GM23338 (cell line): Measurements from ENCODE around the gene CASS4. TPM values are rescaled to one million over a fixed set of nuclear protein-coding genes. Genes with fewer than 3 reads are reported as not detected.

ENCODE experiments used
- ATAC-seq: fragments of 200-7000 bp; cut with Tn5 transposase; 3 replicates; pipeline ENCODE4 v1.9.1; 2020
- DNase-seq: peaks from one replicate; pipeline ENCODE4 v3.0.0-alpha.2; 2015; ENCODE audit warnings: low spot score
- H2AFZ ChIP-seq: fragments of 200-600 bp; sonication (generic); 2 replicates; pipeline ENCODE4 v1.8.0; 2016; ENCODE audit warnings: antibody characterized with exemption, mild to moderate bottlenecking, moderate library complexity
- H3F3A ChIP-seq: fragments of 200-600 bp; sonication (generic); replicated peaks from 2 replicates; pipeline ENCODE4 v1.8.0; 2017; ENCODE audit warnings: antibody characterized with exemption, mixed run types, low read depth
- H3K27ac ChIP-seq: fragments of 200-600 bp; sonication (generic); 2 replicates; pipeline ENCODE4 v1.6.1; 2016; ENCODE audit warnings: low read depth
- H3K27me3 ChIP-seq: fragments of 200-600 bp; sonication (generic); 2 replicates; pipeline ENCODE4 v1.8.0; 2016; ENCODE audit warnings: mild to moderate bottlenecking, mixed run types, moderate library complexity; ENCODE audit not compliant: insufficient read depth
- H3K36me3 ChIP-seq: fragments of 200-600 bp; sonication (generic); 2 replicates; pipeline ENCODE4 v1.8.0; 2016; ENCODE audit warnings: mild to moderate bottlenecking; ENCODE audit not compliant: insufficient read depth
- H3K4me1 ChIP-seq: fragments of 200-600 bp; sonication (generic); 2 replicates; pipeline ENCODE4 v1.8.0; 2016; ENCODE audit warnings: mild to moderate bottlenecking, moderate library complexity; ENCODE audit not compliant: insufficient read depth
- H3K4me2 ChIP-seq: fragments of 200-600 bp; sonication (generic); 2 replicates; pipeline ENCODE4 v1.7.1; 2017; ENCODE audit warnings: mixed run types
- H3K4me3 ChIP-seq: fragments of 200-600 bp; sonication (generic); 2 replicates; pipeline ENCODE4 v1.6.1; 2016; ENCODE audit warnings: mixed run types
- H3K79me2 ChIP-seq: fragments of 200-600 bp; sonication (generic); replicated peaks from 2 replicates; pipeline ENCODE4 v1.8.0; 2017; ENCODE audit warnings: mild to moderate bottlenecking; ENCODE audit not compliant: insufficient read depth
- H3K9me2 ChIP-seq: fragments of 200-600 bp; sonication (generic); 2 replicates; pipeline ENCODE4 v1.8.0; 2017; ENCODE audit not compliant: insufficient read depth
- H4K20me1 ChIP-seq: fragments of 200-600 bp; sonication (generic); replicated peaks from 2 replicates; pipeline ENCODE4 v1.8.0; 2017; ENCODE audit warnings: mild to moderate bottlenecking; ENCODE audit not compliant: insufficient read depth
- H3K27ac Mint-ChIP-seq: 2 replicates; pipeline ENCODE4 v1.8.0; 2020; ENCODE audit warnings: inconsistent platforms, mild to moderate bottlenecking, moderate library complexity, mixed read lengths
- H3K27me3 Mint-ChIP-seq: 3 replicates; pipeline ENCODE4 v1.8.0; 2022; ENCODE audit warnings: low read depth, mild to moderate bottlenecking, moderate library complexity, mixed read lengths, inconsistent platforms; ENCODE audit not compliant: insufficient read depth, poor library complexity
- H3K36me3 Mint-ChIP-seq: 3 replicates; pipeline ENCODE4 v1.8.0; 2021; ENCODE audit warnings: low read depth, mild to moderate bottlenecking, inconsistent platforms, moderate library complexity, mixed read lengths
- H3K4me1 Mint-ChIP-seq: 3 replicates; pipeline ENCODE4 v1.8.0; 2020; ENCODE audit warnings: mild to moderate bottlenecking, inconsistent platforms, mixed read lengths
- H3K4me3 Mint-ChIP-seq: 3 replicates; pipeline ENCODE4 v1.8.0; 2021; ENCODE audit warnings: moderate library complexity, mild to moderate bottlenecking, inconsistent platforms, mixed read lengths
- H3K9me3 Mint-ChIP-seq: 3 replicates; pipeline ENCODE4 v1.8.0; 2020; ENCODE audit warnings: moderate library complexity, mild to moderate bottlenecking, inconsistent platforms, mixed read lengths
- EZH2phosphoT487 ChIP-seq: fragments of 200-600 bp; sonication (generic); IDR thresholded peaks from one replicate; pipeline ENCODE4 v1.8.1; 2018; ENCODE audit warnings: antibody characterized with exemption; ENCODE audit not compliant: unreplicated experiment
- NANOG ChIP-seq: IDR thresholded peaks from 2 replicates; pipeline ENCODE4 v1.6.1; 2016; ENCODE audit warnings: antibody characterized with exemption, borderline replicate concordance
- ZNF114 ChIP-seq: fragments of 250-450 bp; sonication (Bioruptor Pico); IDR thresholded peaks from 2 replicates; pipeline ENCODE4 v1.5.0; 2020; ENCODE audit warnings: mild to moderate bottlenecking, moderate library complexity
- ZNF331 ChIP-seq: fragments of 250-450 bp; sonication (Bioruptor Pico); IDR thresholded peaks from 2 replicates; pipeline ENCODE4 v1.5.0; 2020; ENCODE audit warnings: low read depth, mild to moderate bottlenecking, moderate library complexity
- polyA plus RNA-seq: library from polyadenylated mRNA; unstranded; fragments of >200 nt; fragmentation: Nextera tagmentation; extraction: Ambion mirVana; gene quantifications from 2 replicates; pipeline ENCODE4 v1.2.1, GENCODE V29; 2016
- total RNA-seq: library from RNA; depleted of rRNA; stranded (reverse); fragments of >200 nt; shearing (Covaris generic); gene quantifications from 2 replicates; pipeline ENCODE4 v1.2.3, GENCODE V29; 2014
- TF ChIP-seq, protein P1 (sequence below): IDR thresholded peaks from one replicate; pipeline ENCODE4 v1.6.1; 2018; ENCODE audit warnings: antibody characterized with exemption; ENCODE audit not compliant: unreplicated experiment
- TF ChIP-seq, protein P2 (sequence below): IDR thresholded peaks from 2 replicates; pipeline ENCODE4 v1.6.1; 2016; ENCODE audit warnings: antibody characterized with exemption
- TF ChIP-seq, protein P3 (sequence below): fragments of 250-450 bp; sonication (Bioruptor Pico); IDR thresholded peaks from 2 replicates; pipeline ENCODE4 v1.5.0; 2020; ENCODE audit warnings: mild to moderate bottlenecking, moderate library complexity
- TF ChIP-seq, protein P4 (sequence below), 2 experiments: fragments of 200-600 bp in 1 of 2; sonication (generic) in 1 of 2; conservative IDR thresholded peaks; 2 replicates each; pipeline versions ENCODE4 v1.5.1 to v1.6.1; 2016 to 2017; ENCODE audit warnings: antibody characterized with exemption in 2 of 2, low read depth in 2 of 2, mild to moderate bottlenecking in 2 of 2, moderate library complexity in 1 of 2

Gene CASS4
- total and polyA plus RNA-seq, 2 experiments from 2014 or later, result not detected

DNA sequence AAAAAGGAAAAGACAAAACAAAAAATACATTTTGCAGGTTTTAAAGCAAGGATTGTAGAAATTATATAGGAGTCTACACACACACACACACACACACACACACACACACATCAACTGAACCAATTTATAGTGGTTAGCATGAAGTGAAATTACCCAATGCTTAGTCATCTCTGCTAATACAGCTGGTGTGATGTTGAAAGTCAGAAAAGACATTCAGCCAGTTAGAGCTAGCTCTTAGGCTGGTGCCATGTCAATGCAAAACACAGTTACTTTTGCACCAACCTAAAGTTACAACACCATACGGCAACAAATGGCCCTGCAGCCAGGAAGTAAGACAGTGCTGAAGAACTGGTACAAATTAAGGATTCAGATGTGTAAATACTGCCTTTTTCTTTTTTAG, 38.1 kb upstream of the CASS4 start (continued):
- TF ChIP-seq, protein P1, sequence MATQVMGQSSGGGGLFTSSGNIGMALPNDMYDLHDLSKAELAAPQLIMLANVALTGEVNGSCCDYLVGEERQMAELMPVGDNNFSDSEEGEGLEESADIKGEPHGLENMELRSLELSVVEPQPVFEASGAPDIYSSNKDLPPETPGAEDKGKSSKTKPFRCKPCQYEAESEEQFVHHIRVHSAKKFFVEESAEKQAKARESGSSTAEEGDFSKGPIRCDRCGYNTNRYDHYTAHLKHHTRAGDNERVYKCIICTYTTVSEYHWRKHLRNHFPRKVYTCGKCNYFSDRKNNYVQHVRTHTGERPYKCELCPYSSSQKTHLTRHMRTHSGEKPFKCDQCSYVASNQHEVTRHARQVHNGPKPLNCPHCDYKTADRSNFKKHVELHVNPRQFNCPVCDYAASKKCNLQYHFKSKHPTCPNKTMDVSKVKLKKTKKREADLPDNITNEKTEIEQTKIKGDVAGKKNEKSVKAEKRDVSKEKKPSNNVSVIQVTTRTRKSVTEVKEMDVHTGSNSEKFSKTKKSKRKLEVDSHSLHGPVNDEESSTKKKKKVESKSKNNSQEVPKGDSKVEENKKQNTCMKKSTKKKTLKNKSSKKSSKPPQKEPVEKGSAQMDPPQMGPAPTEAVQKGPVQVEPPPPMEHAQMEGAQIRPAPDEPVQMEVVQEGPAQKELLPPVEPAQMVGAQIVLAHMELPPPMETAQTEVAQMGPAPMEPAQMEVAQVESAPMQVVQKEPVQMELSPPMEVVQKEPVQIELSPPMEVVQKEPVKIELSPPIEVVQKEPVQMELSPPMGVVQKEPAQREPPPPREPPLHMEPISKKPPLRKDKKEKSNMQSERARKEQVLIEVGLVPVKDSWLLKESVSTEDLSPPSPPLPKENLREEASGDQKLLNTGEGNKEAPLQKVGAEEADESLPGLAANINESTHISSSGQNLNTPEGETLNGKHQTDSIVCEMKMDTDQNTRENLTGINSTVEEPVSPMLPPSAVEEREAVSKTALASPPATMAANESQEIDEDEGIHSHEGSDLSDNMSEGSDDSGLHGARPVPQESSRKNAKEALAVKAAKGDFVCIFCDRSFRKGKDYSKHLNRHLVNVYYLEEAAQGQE, result no peak
- no peak for TF ChIP-seq ZNF114 (CRISPR knock-in tag)
- TF ChIP-seq NANOG, result no peak
- no peak for TF ChIP-seq ZNF331 (CRISPR knock-in tag)

DNA sequence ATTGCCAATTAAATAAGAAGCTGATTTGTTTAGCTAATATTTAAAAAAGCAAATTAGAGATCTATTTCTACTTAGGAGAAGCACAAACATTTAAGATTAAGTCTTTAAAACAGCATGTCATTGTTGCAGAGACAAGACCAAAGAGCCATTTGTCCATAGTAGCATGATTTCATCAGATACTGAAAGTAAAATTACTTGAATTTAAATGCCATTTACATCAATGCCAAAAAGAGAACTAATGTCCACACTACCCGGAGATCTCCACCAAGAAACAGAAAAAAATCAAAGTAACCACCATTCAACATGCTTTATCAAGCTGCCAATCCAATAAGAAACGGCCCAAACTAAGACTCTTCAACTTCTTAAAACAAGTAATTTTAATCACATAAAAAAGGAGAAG, 35.7 kb upstream of the CASS4 start:
- H3K27me3 Mint-ChIP-seq, result no peaks in the 10 kb centered on the region
- Histone ChIP-seq H4K20me1 (peaks cover 50% of the 10 kb centered on the region), H3K36me3 (peaks cover 64% of the 10 kb centered on the region), H3K27me3 (no peaks in the 10 kb centered on the region), H2AFZ (no peak overlapping the region), H3K4me2 (no peak overlapping the region), H3K27ac (no peak overlapping the region), H3K4me3 (no peak overlapping the region), H3K9me2 (no peaks in the 10 kb centered on the region), H3K4me1 (no peaks in the 10 kb centered on the region), H3K79me2 (peaks cover 95% of the 10 kb centered on the region), H3F3A (no peaks in the 10 kb centered on the region; the same call in 1 of the 2 replicates)
- DNase-seq (no peak), ATAC-seq (no peak)
- H3K9me3 Mint-ChIP-seq, result no peaks in the 10 kb centered on the region
- no peaks in the 10 kb centered on the region for H3K4me1 Mint-ChIP-seq
- no peak overlapping the region for H3K27ac Mint-ChIP-seq
- no peak overlapping the region for H3K4me3 Mint-ChIP-seq
- H3K36me3 Mint-ChIP-seq, result peaks cover 82% of the 10 kb centered on the region
- TF ChIP-seq, protein P2, sequence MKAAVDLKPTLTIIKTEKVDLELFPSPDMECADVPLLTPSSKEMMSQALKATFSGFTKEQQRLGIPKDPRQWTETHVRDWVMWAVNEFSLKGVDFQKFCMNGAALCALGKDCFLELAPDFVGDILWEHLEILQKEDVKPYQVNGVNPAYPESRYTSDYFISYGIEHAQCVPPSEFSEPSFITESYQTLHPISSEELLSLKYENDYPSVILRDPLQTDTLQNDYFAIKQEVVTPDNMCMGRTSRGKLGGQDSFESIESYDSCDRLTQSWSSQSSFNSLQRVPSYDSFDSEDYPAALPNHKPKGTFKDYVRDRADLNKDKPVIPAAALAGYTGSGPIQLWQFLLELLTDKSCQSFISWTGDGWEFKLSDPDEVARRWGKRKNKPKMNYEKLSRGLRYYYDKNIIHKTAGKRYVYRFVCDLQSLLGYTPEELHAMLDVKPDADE, result no peak
- TF ChIP-seq, protein P1, result no peak
- TF ChIP-seq NANOG, result no peak
- TF ChIP-seq ZNF114 (CRISPR knock-in tag), result no peak
- TF ChIP-seq, protein P3, sequence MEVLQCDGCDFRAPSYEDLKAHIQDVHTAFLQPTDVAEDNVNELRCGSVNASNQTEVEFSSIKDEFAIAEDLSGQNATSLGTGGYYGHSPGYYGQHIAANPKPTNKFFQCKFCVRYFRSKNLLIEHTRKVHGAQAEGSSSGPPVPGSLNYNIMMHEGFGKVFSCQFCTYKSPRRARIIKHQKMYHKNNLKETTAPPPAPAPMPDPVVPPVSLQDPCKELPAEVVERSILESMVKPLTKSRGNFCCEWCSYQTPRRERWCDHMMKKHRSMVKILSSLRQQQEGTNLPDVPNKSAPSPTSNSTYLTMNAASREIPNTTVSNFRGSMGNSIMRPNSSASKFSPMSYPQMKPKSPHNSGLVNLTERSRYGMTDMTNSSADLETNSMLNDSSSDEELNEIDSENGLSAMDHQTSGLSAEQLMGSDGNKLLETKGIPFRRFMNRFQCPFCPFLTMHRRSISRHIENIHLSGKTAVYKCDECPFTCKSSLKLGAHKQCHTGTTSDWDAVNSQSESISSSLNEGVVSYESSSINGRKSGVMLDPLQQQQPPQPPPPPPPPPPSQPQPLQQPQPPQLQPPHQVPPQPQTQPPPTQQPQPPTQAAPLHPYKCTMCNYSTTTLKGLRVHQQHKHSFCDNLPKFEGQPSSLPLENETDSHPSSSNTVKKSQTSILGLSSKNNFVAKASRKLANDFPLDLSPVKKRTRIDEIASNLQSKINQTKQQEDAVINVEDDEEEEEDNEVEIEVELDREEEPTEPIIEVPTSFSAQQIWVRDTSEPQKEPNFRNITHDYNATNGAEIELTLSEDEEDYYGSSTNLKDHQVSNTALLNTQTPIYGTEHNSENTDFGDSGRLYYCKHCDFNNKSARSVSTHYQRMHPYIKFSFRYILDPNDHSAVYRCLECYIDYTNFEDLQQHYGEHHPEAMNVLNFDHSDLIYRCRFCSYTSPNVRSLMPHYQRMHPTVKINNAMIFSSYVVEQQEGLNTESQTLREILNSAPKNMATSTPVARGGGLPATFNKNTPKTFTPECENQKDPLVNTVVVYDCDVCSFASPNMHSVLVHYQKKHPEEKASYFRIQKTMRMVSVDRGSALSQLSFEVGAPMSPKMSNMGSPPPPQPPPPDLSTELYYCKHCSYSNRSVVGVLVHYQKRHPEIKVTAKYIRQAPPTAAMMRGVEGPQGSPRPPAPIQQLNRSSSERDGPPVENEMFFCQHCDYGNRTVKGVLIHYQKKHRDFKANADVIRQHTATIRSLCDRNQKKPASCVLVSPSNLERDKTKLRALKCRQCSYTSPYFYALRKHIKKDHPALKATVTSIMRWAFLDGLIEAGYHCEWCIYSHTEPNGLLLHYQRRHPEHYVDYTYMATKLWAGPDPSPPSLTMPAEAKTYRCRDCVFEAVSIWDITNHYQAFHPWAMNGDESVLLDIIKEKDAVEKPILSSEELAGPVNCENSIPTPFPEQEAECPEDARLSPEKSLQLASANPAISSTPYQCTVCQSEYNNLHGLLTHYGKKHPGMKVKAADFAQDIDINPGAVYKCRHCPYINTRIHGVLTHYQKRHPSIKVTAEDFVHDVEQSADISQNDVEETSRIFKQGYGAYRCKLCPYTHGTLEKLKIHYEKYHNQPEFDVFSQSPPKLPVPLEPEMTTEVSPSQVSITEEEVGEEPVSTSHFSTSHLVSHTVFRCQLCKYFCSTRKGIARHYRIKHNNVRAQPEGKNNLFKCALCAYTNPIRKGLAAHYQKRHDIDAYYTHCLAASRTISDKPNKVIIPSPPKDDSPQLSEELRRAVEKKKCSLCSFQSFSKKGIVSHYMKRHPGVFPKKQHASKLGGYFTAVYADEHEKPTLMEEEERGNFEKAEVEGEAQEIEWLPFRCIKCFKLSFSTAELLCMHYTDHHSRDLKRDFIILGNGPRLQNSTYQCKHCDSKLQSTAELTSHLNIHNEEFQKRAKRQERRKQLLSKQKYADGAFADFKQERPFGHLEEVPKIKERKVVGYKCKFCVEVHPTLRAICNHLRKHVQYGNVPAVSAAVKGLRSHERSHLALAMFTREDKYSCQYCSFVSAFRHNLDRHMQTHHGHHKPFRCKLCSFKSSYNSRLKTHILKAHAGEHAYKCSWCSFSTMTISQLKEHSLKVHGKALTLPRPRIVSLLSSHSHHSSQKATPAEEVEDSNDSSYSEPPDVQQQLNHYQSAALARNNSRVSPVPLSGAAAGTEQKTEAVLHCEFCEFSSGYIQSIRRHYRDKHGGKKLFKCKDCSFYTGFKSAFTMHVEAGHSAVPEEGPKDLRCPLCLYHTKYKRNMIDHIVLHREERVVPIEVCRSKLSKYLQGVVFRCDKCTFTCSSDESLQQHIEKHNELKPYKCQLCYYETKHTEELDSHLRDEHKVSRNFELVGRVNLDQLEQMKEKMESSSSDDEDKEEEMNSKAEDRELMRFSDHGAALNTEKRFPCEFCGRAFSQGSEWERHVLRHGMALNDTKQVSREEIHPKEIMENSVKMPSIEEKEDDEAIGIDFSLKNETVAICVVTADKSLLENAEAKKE (CRISPR knock-in tag), result no peak
- no peak for TF ChIP-seq ZNF331 (CRISPR knock-in tag)
- TF ChIP-seq, protein P4, sequence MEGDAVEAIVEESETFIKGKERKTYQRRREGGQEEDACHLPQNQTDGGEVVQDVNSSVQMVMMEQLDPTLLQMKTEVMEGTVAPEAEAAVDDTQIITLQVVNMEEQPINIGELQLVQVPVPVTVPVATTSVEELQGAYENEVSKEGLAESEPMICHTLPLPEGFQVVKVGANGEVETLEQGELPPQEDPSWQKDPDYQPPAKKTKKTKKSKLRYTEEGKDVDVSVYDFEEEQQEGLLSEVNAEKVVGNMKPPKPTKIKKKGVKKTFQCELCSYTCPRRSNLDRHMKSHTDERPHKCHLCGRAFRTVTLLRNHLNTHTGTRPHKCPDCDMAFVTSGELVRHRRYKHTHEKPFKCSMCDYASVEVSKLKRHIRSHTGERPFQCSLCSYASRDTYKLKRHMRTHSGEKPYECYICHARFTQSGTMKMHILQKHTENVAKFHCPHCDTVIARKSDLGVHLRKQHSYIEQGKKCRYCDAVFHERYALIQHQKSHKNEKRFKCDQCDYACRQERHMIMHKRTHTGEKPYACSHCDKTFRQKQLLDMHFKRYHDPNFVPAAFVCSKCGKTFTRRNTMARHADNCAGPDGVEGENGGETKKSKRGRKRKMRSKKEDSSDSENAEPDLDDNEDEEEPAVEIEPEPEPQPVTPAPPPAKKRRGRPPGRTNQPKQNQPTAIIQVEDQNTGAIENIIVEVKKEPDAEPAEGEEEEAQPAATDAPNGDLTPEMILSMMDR (conservative IDR thresholded peaks at IDR 0.05; ENCODE audit: low read depth in 2 of 2), result no peak
- no peak for TF ChIP-seq EZH2phosphoT487
